Hippocampal formation (tissue), 2 donors: ENCODE data around the gene IL32.

Source experiments
- DNase-seq, 2 donors: peaks; one replicate each; lab custom pipeline; 2025; lab: John Stamatoyannopoulos, UW

The IL32 gene

DNA sequence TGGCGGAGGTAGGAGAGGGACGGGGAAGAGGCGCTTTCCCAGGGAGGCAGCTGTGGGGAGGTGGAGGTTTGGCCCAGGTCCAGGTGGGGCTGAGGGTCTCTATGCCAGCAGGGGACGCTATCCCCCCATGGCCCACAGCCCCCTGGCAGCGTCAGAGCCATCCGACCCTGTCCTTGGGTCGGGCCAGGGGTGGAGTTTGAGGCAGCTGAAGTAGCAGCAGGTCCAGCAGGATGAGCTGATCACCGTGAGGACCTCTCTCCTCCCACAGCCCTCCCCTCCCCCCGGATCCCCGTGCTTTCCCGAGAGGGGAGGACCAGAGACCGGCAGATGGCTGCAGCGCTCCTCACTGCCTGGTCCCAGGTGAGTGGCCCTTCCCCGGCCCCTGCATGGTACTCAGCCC is 50.1 kb downstream of the IL32 start:
- DNase-seq = no peak

DNA sequence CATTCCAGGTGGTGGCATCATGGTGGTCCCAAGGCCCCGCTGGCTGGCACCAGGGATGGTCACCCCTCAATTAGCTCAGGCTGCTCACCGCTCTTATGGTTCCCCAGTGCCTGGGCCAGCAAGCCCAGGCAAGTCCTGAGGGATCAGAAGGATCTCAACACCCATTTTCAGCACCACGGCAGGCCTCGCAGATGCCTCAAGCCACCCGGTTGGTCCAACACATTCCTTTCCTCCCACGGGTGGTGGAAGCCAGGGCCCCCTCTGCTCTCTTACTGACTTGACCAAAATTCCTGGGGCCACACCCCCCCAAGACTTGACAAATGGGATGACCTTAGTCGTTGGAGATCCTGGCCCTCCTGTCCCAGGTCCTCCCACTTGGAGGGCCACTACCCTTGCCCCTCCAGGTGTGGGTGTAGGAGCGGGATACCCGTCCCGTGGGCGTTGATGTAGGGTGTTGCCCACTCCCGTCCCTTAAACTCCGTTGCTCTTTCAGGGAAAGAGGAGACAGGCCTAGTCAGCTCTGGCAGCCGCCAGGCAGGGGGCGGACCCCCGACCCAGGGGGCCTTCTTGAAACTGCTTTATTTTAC is 52.9 kb downstream of the IL32 start:
- no peak for DNase-seq

DNA sequence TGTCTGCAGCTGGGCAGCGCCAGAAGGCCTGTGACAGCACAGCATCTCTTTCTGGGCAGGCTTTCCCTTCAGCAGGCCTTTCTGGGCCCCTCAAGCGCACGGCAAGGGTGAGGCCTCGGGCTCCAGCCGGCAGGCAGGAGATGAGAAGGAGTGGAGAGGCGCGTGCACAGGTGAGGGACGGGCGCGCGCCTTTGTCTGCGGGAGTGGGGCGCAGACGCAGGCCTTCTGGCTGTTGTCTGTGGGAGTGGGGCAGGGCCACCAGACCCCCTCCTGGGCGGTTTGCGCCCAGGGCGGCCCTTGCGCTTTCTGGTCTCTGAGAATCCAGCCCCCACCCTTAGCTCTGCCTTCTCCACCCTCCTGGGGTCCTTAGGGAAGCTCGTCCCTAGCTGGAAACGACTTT is 53.4 kb downstream of the IL32 start:
- no peak for DNase-seq
